HL-60 (cell line): ENCODE results near the gene VASP.

ENCODE experiments used
- CTCF ChIP-seq: IDR thresholded peaks from one replicate; pipeline ENCODE4 v1.5.1; 2011; ENCODE audit warnings: low read length, control low read depth, inconsistent platforms; ENCODE audit not compliant: insufficient read depth
- POLR2AphosphoS5 ChIP-seq: IDR thresholded peaks from 2 replicates; pipeline ENCODE4 v1.6.1; 2012; ENCODE audit warnings: low read depth
- SPI1 ChIP-seq: IDR thresholded peaks from 2 replicates; pipeline ENCODE4 v1.6.1; 2012; ENCODE audit warnings: low read depth, mild to moderate bottlenecking, borderline replicate concordance

- no peak for TF ChIP-seq CTCF
- no peak; the same call in 1 of the 2 replicates for TF ChIP-seq POLR2AphosphoS5
- TF ChIP-seq SPI1: no peak
Observed at GRCh38 chr19:45527731-45528130, 20.5 kb downstream of the VASP start.
